Neural cell (in vitro differentiated cells): Measurements from ENCODE around the gene SOX18. TPM values are rescaled to one million over a fixed set of nuclear protein-coding genes. Genes with fewer than 3 reads are reported as not detected.

Experiments
- H2AFZ ChIP-seq: fragments of 200-600, 300-800 bp; sonication (generic), shearing (Covaris generic); 2 replicates; pipeline ENCODE4 v1.6.0; 2014; ENCODE audit warnings: low read depth, mild to moderate bottlenecking, antibody characterized with exemption, low read length, moderate library complexity
- H3F3A ChIP-seq: fragments of 200-600 bp; shearing (Covaris generic); 2 replicates; pipeline ENCODE4 v1.6.1; 2016; ENCODE audit warnings: mild to moderate bottlenecking, moderate library complexity, mixed read lengths, antibody characterized with exemption, low read length; ENCODE audit not compliant: insufficient read depth, poor library complexity, severe bottlenecking
- H3K27ac ChIP-seq: fragments of 200-600, 300-800 bp; sonication (generic), shearing (Covaris generic); 2 replicates; pipeline ENCODE4 v1.5.1; 2014; ENCODE audit warnings: mild to moderate bottlenecking, low read length, moderate library complexity
- H3K27me3 ChIP-seq: fragments of 300-800, 200-600 bp; sonication (generic), shearing (Covaris generic); 2 replicates; pipeline ENCODE4 v1.6.0; 2014; ENCODE audit warnings: mild to moderate bottlenecking, low read depth, low read length, moderate library complexity; ENCODE audit not compliant: insufficient read depth
- H3K36me3 ChIP-seq: fragments of 300-800, 200-600 bp; sonication (generic), shearing (Covaris generic); 2 replicates; pipeline ENCODE4 v1.5.1; 2014; ENCODE audit warnings: mild to moderate bottlenecking, antibody characterized with exemption, low read length, moderate library complexity; ENCODE audit not compliant: insufficient read depth
- H3K4me2 ChIP-seq: fragments of 300-800, 200-600 bp; sonication (generic), shearing (Covaris generic); 2 replicates; pipeline ENCODE4 v1.6.0; 2014; ENCODE audit warnings: mild to moderate bottlenecking, low read length
- H3K4me3 ChIP-seq: fragments of 300-800, 200-600 bp; sonication (generic), shearing (Covaris generic); 2 replicates; pipeline ENCODE4 v1.5.1; 2014; ENCODE audit warnings: mild to moderate bottlenecking, low read length, moderate library complexity
- H3K79me2 ChIP-seq: fragments of 200-600 bp; shearing (Covaris generic); replicated peaks from 2 replicates; pipeline ENCODE4 v1.6.0; 2014; ENCODE audit warnings: mild to moderate bottlenecking, low read length, moderate library complexity; ENCODE audit not compliant: insufficient read depth
- H3K9ac ChIP-seq: fragments of 300-800, 200-600 bp; sonication (generic), shearing (Covaris generic); 2 replicates; pipeline ENCODE4 v1.6.1; 2016; ENCODE audit warnings: mild to moderate bottlenecking, low read length, mixed read lengths
- H3K9me2 ChIP-seq: fragments of 200-600 bp; shearing (Covaris generic); 2 replicates; pipeline ENCODE4 v1.6.1; 2016; ENCODE audit warnings: mild to moderate bottlenecking, low read length, mixed read lengths; ENCODE audit not compliant: insufficient read depth
- H3K9me3 ChIP-seq: fragments of 200-600, 300-800 bp; sonication (generic), shearing (Covaris generic); 2 replicates; pipeline ENCODE4 v1.6.1; 2016; ENCODE audit warnings: mild to moderate bottlenecking, mixed run types, low read length, moderate library complexity, mixed read lengths
- H4K20me1 ChIP-seq: fragments of 200-600 bp; shearing (Covaris generic); 2 replicates; pipeline ENCODE4 v1.6.1; 2016; ENCODE audit warnings: mild to moderate bottlenecking, mixed run types; ENCODE audit not compliant: insufficient read depth
- EP300 ChIP-seq: fragments of 450-650 bp; conservative IDR thresholded peaks from 2 replicates; pipeline ENCODE4 v1.6.1; 2014; ENCODE audit warnings: antibody characterized with exemption, mild to moderate bottlenecking, moderate library complexity; ENCODE audit not compliant: poor library complexity, severe bottlenecking
- EZH2 ChIP-seq: fragments of 200-600, 300-800 bp; shearing (Covaris generic), sonication (generic); IDR thresholded peaks from 2 replicates; pipeline ENCODE4 v1.6.1; 2014; ENCODE audit warnings: antibody characterized with exemption, low read length, borderline replicate concordance, mild to moderate bottlenecking; ENCODE audit not compliant: insufficient read depth, poor library complexity, severe bottlenecking
- MXI1 ChIP-seq: fragments of 450-650 bp; conservative IDR thresholded peaks from 2 replicates; pipeline ENCODE4 v1.6.1; 2014; ENCODE audit warnings: antibody characterized with exemption, mild to moderate bottlenecking; ENCODE audit not compliant: poor library complexity, severe bottlenecking
- POLR2AphosphoS5 ChIP-seq: IDR thresholded peaks from 2 replicates; pipeline ENCODE4 v1.6.1; 2012
- RAD21 ChIP-seq: fragments of 450-650 bp; conservative IDR thresholded peaks from 2 replicates; pipeline ENCODE4 v1.6.1; 2014; ENCODE audit warnings: antibody characterized with exemption, mild to moderate bottlenecking, moderate library complexity
- SMC3 ChIP-seq: fragments of 450-650 bp; conservative IDR thresholded peaks from 2 replicates; pipeline ENCODE4 v1.6.1; 2014; ENCODE audit warnings: antibody characterized with exemption, mild to moderate bottlenecking, moderate library complexity; ENCODE audit not compliant: poor library complexity
- polyA plus RNA-seq: library from polyadenylated mRNA; depleted of rRNA; stranded (reverse); fragments of >200 nt; gene quantifications from 2 replicates; pipeline ENCODE4 v1.2.3, GENCODE V29; 2014
- TF ChIP-seq, protein P1 (sequence below): IDR thresholded peaks from 2 replicates; pipeline ENCODE4 v1.6.1; 2012; ENCODE audit warnings: borderline replicate concordance
- TF ChIP-seq, protein P2 (sequence below): fragments of 450-650 bp; IDR thresholded peaks from 2 replicates; pipeline ENCODE4 v1.5.1; 2014; ENCODE audit warnings: antibody characterized with exemption, mild to moderate bottlenecking, moderate library complexity; ENCODE audit not compliant: poor library complexity, severe bottlenecking

SOX18 gene
- polyA plus RNA-seq, 1 donor from 2014 or later: 0.12 TPM

DNA sequence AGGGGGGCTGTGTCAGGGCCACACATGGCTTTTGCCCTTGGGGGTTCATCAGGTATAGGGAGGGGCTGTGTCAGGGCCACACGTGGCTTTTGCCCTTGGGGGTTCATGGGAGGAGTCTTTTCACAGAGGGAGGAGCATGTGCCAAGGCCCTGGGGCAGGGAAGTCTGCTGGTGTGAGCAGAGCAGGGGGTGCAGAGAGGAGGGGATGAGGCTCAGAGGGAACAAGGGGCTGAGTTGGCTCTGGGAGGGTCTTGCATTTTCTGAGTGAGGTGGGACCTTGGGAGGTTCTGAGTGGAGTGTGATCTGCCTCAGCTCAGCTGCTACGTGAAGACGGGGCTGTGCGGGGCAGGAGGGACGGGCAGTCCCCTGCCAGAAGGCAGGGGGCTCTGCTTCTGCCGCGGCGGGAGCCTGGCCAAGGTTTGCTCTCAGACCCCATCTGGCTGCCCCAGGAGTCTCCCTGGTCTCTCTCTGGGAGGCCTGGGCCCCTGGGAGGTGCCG, 6.0 kb upstream of the SOX18 start:
- Histone ChIP-seq H3F3A (no peaks in the 10 kb centered on the region), H3K27ac (no peak overlapping the region), H3K4me2 (no peak overlapping the region), H3K36me3 (no peaks in the 10 kb centered on the region), H3K9ac (no peak overlapping the region), H3K9me3 (no peaks in the 10 kb centered on the region), H3K27me3 (peaks cover 19% of the 10 kb centered on the region), H4K20me1 (no peaks in the 10 kb centered on the region), H3K9me2 (no peaks in the 10 kb centered on the region), H3K4me3 (no peak overlapping the region), H3K79me2 (no peaks in the 10 kb centered on the region), H2AFZ (no peak overlapping the region)
- TF ChIP-seq, protein P1, sequence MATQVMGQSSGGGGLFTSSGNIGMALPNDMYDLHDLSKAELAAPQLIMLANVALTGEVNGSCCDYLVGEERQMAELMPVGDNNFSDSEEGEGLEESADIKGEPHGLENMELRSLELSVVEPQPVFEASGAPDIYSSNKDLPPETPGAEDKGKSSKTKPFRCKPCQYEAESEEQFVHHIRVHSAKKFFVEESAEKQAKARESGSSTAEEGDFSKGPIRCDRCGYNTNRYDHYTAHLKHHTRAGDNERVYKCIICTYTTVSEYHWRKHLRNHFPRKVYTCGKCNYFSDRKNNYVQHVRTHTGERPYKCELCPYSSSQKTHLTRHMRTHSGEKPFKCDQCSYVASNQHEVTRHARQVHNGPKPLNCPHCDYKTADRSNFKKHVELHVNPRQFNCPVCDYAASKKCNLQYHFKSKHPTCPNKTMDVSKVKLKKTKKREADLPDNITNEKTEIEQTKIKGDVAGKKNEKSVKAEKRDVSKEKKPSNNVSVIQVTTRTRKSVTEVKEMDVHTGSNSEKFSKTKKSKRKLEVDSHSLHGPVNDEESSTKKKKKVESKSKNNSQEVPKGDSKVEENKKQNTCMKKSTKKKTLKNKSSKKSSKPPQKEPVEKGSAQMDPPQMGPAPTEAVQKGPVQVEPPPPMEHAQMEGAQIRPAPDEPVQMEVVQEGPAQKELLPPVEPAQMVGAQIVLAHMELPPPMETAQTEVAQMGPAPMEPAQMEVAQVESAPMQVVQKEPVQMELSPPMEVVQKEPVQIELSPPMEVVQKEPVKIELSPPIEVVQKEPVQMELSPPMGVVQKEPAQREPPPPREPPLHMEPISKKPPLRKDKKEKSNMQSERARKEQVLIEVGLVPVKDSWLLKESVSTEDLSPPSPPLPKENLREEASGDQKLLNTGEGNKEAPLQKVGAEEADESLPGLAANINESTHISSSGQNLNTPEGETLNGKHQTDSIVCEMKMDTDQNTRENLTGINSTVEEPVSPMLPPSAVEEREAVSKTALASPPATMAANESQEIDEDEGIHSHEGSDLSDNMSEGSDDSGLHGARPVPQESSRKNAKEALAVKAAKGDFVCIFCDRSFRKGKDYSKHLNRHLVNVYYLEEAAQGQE: no peak
- TF ChIP-seq RAD21 (no peak), EZH2 (no peak), SMC3 (no peak)
- TF ChIP-seq, protein P2, sequence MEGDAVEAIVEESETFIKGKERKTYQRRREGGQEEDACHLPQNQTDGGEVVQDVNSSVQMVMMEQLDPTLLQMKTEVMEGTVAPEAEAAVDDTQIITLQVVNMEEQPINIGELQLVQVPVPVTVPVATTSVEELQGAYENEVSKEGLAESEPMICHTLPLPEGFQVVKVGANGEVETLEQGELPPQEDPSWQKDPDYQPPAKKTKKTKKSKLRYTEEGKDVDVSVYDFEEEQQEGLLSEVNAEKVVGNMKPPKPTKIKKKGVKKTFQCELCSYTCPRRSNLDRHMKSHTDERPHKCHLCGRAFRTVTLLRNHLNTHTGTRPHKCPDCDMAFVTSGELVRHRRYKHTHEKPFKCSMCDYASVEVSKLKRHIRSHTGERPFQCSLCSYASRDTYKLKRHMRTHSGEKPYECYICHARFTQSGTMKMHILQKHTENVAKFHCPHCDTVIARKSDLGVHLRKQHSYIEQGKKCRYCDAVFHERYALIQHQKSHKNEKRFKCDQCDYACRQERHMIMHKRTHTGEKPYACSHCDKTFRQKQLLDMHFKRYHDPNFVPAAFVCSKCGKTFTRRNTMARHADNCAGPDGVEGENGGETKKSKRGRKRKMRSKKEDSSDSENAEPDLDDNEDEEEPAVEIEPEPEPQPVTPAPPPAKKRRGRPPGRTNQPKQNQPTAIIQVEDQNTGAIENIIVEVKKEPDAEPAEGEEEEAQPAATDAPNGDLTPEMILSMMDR: no peak

DNA sequence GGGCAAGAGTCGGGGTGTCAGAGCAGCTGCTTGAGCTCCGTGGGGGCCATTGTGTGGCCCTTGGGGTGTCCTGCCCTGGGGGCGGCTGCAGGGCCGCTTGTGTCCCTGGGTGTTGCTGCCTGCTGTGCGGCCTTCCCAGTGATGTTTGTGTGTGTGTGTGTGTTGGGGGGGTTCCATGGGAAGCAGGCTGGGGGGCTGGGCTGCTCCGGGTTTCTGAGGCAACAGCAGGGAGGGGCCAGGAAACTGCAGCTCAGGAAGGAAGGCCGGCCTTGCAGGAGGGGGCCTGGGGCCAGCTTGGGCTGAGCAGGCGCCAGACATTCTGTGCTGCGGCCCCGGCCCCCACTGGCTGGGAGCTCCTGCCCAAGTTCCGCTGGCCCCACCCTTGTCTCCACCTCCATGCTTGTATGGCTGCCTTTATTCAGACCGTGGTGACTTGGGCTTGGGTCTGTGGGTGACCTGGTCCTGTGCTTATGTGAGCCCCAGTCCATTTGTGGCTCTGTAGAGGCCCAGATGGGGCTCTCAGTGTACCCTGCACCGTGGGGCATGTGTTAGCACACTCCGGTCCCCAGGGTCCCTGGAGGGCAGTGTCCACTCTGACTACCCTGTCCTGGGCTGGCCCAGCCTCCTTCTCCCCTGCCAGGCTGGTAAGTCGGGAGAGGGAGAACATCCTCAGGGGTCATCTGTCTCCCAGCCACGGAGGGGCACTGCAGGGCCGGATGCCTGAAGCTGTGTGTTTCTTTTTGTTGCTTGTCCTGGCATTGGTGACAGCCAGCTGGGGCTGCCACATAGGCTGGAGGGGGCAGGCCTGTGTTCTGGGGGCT, 4.6 kb upstream of the SOX18 start:
- no peak for TF ChIP-seq EP300
- TF ChIP-seq SMC3: no peak
- TF ChIP-seq, protein P1: no peak
- TF ChIP-seq MXI1: no peak
- no peak for TF ChIP-seq POLR2AphosphoS5
- no peak for TF ChIP-seq EZH2
- TF ChIP-seq, protein P2: no peak
- H3K4me2 ChIP-seq: no peak overlapping the region
- no peak overlapping the region for H3K9ac ChIP-seq
- H4K20me1 ChIP-seq: no peaks in the 10 kb centered on the region
- no peak overlapping the region for H3K27ac ChIP-seq
- H3K9me2 ChIP-seq: no peaks in the 10 kb centered on the region
- peaks cover 29% of the 10 kb centered on the region for H3K27me3 ChIP-seq
- no peaks in the 10 kb centered on the region for H3K79me2 ChIP-seq
- H3K36me3 ChIP-seq: no peaks in the 10 kb centered on the region
- no peaks in the 10 kb centered on the region for H3K9me3 ChIP-seq
- no peak overlapping the region for H2AFZ ChIP-seq
- H3K4me3 ChIP-seq: no peak overlapping the region
- no peaks in the 10 kb centered on the region for H3F3A ChIP-seq
